SW 1271 (cell line): Measurements from ENCODE around the gene PEF1.

Experiments
- DNase-seq, 2 experiments: peaks; one replicate each; lab custom pipeline; 2025; lab: John Stamatoyannopoulos, UW

Gene PEF1

GRCh38 chr1:31671561-31672201 lies 27.0 kb upstream of the PEF1 start:
- no peak for DNase-seq

DNA sequence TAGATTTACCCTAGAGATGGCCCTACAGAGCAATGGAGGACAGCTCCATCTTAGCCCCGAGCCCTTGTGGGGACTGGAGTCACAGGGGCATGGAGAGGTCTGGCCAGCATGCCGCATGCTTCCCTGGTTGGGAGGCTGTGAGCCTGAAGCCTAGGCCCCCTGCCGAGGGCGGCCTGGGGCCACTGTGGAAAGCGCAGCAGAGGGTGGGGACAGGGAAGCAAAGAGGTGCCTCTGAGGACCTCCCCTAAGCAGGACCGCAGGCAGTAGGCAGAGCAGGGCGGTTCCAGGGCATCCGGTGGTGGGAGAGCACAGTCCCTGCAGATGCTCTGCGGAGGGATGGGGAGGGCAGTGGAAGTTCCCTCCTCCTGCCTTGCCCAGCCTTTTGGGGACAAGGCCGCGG lies 26.5 kb upstream of the PEF1 start:
- no peak for DNase-seq

GRCh38 chr1:31670593-31670964 lies 25.9 kb upstream of the PEF1 start:
- DNase-seq = no peak

GRCh38 chr1:31669786-31670592 lies 25.3 kb upstream of the PEF1 start:
- no peak for DNase-seq

- no peak for DNase-seq
Measured at GRCh38 chr1:31669433-31669785, 24.7 kb upstream of the PEF1 start.

DNA sequence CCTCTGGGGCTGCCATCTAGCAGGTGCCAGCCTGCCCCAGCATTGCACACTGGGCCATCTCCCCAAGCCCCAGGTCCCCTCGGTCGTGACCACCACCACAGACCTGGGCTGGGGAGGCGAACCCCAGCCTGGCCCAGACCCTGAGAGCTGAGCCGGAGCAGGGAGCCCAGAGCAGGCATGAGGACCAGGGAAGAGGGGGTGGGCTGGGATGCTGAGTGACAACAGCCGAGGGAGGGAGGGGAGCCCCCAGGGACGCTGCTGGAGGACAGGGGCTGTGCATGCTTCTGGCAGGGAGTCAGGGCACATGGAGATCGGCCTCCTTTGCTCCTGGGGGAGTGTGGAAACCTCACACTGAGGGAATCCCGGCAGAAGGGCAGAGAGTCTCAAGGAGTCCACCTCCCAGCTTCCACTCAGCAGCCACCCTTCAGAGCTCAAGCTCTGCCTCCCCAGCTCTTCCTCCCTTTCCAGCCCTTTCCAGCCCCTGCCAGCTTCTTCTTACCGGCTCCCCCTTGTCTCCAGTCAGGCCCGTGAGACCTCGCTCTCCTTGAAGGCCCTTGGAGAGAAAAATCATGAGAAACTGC lies 23.7 kb upstream of the PEF1 start:
- no peak for DNase-seq

- no peak for DNase-seq
Measured at GRCh38 chr1:31667065-31667785, 22.5 kb upstream of the PEF1 start.

- peak in 1 of 2 experiments; percentile 4 for DNase-seq
Measured at GRCh38 chr1:31666263-31666963, 21.7 kb upstream of the PEF1 start.

GRCh38 chr1:31665234-31665878 lies 20.7 kb upstream of the PEF1 start:
- DNase-seq = no peak

- DNase-seq = no peak
Measured at GRCh38 chr1:31664528-31664927, 19.9 kb upstream of the PEF1 start.

DNA sequence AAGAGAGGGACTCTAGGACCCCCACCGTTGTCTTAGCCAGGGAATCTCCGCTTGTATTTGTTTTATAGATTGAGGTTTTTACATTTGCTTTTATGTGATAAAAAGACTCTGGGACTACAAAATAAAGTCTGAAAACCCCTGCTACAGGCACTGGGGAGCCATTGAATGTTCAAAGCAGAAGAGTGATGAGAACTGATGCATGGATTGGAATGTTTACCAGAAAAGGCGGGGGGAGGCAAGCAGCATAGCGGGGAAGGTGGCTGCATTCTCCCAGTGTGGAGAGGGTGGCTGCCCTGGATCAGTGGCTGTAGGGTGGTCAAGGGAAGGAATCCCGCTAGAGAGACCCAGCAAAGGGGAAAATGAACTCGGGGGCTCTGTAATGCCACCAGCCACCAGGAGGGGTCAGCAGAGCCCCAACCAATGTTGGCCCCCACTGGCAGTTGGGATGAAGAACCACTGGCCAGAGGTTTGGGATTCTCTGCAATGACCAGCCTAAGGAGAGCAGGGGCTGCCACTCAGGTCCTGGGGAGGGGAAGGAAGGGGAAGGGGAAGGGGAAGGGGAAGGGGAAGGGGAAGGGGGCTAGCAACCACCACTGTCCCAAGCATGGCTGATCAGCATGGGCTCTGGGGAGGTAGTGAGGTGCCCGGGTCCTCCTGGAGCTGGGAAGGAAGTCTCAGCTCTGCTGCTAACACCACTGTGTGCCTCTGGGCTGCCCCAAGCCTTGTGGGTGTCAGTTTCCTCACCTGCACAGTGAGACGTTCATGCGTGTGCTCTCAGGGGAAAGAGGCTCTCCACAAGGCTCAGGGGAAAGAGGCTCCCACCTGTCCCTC lies 19.2 kb upstream of the PEF1 start:
- peak in 1 of 2 experiments; percentile 16 for DNase-seq

DNA sequence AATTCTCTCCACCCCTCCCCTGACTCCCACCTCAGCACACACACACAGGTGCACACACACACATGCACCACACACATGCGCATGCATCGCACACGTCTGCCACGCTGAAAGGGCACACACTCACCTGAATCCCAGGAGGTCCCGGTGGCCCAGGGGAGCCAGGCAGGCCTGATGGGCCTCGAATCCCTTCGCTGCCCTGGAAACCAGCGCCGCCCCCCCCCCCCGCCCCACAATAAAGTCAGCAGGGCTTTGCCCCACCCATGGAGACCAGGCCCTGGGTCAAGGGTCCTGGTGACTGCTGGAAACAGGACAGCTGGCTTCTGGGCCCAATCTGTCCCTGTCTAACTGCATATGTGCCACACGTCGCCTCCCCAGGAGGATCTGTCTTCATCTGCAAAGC lies 17.8 kb upstream of the PEF1 start:
- DNase-seq = no peak

- no peak for DNase-seq
Measured at GRCh38 chr1:31661856-31662255, 17.2 kb upstream of the PEF1 start.

DNA sequence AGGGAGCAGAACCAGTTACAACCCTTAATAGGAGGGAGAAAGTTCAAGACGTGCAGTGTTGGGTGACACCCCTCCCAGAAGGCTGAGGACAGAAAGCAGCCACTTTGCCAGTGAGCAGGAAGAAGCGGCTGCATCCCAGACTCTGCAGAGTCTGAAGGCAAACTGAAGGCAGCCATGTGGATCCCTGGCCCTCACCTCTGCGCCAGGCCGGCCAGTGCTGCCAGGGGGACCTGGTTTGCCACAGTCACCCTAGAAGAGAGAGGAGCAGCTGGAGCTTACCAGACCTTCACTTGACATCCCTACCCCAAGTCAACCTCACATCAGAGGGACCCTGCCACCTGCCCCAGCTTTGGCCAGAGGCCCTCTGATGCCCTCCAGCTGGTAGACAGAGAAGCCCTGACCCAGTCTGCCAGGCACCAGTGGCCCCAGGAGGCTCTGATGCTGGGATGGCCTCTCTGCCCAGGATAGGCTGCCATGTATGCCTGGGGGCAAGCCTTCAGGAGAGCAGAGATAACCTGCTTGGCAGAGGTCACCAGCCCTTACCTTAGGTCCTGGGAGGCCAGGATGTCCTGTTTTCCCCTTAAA lies 16.3 kb upstream of the PEF1 start:
- DNase-seq = no peak

- no peak for DNase-seq
Measured at GRCh38 chr1:31659889-31660288, 15.2 kb upstream of the PEF1 start.

- no peak for DNase-seq
Measured at GRCh38 chr1:31658721-31659120, 14.0 kb upstream of the PEF1 start.

DNA sequence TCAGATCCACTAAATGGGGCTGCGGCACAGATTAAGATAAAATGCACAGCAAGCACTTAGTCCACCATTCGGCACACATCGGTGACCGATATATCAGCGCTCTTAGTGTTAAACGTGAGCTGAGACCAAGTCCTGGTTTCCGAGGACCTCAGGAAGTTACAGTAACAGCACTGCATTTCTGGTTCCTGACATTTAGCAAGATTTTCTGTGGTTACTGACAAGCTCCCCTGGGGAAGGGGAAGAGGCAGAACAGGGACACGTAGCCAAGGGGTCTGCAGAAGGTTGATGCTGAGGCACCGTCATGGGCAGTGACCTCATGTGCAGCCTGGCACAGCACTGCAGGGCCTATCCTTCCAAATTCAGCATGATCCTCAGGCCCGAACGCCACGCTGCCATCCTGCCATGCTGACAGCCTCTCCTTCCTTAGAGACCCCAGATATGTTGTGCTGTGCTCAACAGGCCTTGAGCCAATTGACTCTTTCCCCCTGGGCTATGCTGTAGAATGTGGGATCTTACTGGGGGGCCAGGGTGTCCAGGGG lies 13.4 kb upstream of the PEF1 start:
- DNase-seq = no peak

DNA sequence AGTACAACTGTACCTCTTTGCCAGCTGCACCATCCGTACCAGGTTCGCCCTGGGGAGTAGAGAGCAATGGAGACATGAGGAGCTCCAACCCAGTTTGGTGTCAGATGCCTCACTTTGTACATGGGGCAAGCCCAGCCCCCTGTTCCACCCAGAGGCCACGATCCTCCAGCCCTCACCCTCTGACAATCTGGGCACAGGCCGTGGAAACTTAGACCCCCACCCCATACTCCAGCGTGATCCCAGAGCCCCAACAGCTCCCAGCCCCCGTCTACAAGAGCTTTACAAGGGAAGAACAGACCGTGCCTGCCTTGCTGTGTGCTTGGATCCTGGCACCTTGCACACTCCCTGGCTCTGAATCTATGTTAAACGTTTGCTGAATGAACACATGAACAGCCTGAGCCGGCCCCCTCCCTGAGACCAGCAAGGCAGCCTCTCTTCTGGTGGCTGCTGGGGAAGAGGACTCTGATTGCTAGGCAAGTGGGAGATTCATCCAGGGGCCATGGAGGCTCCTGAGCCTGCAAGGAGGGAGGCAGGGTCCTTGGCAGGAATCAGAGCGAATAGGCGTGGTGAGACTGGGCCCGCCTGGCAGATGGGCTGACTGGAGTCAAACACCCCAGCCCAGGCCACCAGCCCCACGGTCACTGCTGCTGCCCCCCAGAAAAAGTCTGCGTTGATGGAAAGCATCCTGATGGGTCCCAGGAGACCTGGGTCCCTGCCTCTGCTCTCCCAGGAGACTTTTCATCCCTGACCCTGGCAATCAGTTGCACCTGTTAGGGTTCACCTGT lies 12.5 kb upstream of the PEF1 start:
- DNase-seq = no peak

- DNase-seq = no peak
Measured at GRCh38 chr1:31655756-31656155, 11.1 kb upstream of the PEF1 start.
